HepG2 (cell line): ENCODE results near the gene CARMIL3. TPM values are rescaled to one million over a fixed set of nuclear protein-coding genes. Genes with fewer than 3 reads are reported as not detected.
A peak's percentile ranks its signal among the peaks of the same experiment; 100 is the strongest.

Experiments
- DR1 ChIP-seq: sonication (generic); formaldehyde crosslinking; IDR thresholded peaks from 2 replicates; pipeline ENCODE4 v1.8.0; 2021; ENCODE audit warnings: mild to moderate bottlenecking, missing genetic modification reagents, inconsistent platforms
- ELF3 ChIP-seq: IDR thresholded peaks from 2 replicates; pipeline ENCODE4 v1.6.1; 2016; ENCODE audit warnings: missing genetic modification reagents, missing compliant biosample characterization
- GTF2F1 ChIP-seq: fragments of 150-350 bp; IDR thresholded peaks from 2 replicates; pipeline ENCODE4 v1.6.1; 2014; ENCODE audit warnings: low read length
- HES4 ChIP-seq: sonication (generic); formaldehyde crosslinking; IDR thresholded peaks from 2 replicates; pipeline ENCODE4 v1.9.0; 2021; ENCODE audit warnings: mild to moderate bottlenecking, missing genetic modification reagents, borderline replicate concordance
- HNF4G ChIP-seq, 2 experiments: sonication (generic) in 1 of 2; formaldehyde crosslinking in 1 of 2; IDR thresholded peaks; 2 replicates each; pipeline versions ENCODE4 v1.4.0 to v1.6.1; 2011 to 2020; ENCODE audit warnings: borderline replicate concordance in 2 of 2, low read depth in 2 of 2, mild to moderate bottlenecking in 2 of 2, low read length in 1 of 2, missing genetic modification reagents in 1 of 2, moderate library complexity in 1 of 2
- JARID2 ChIP-seq: sonication (generic); formaldehyde crosslinking; IDR thresholded peaks from 2 replicates; pipeline ENCODE4 v1.8.1; 2023; ENCODE audit warnings: missing genetic modification reagents, inconsistent platforms; ENCODE audit not compliant: insufficient replicate concordance
- MAFK ChIP-seq, 2 experiments: IDR thresholded peaks in 1 of 2; conservative IDR thresholded peaks in 1 of 2; 2 replicates each; pipeline ENCODE4 v1.6.1; 2011; ENCODE audit warnings: improper control_type of control experiment in 2 of 2, low read length in 2 of 2
- MAZ ChIP-seq, 2 experiments: sonication (generic) in 1 of 2; formaldehyde crosslinking in 1 of 2; IDR thresholded peaks; 2 replicates each; pipeline versions ENCODE4 v1.5.0 to v1.6.1; 2012 to 2020; ENCODE audit warnings: low read depth in 2 of 2, mild to moderate bottlenecking in 2 of 2, borderline replicate concordance in 1 of 2, improper control_type of control experiment in 1 of 2, low read length in 1 of 2, missing genetic modification reagents in 1 of 2, moderate library complexity in 1 of 2
- MED8 ChIP-seq: sonication (generic); formaldehyde crosslinking; IDR thresholded peaks from 2 replicates; pipeline ENCODE4 v1.8.1; 2023; ENCODE audit warnings: mild to moderate bottlenecking, missing genetic modification reagents; ENCODE audit not compliant: insufficient replicate concordance
- XBP1 ChIP-seq: sonication (generic); formaldehyde crosslinking; IDR thresholded peaks from 2 replicates; pipeline ENCODE4 v1.5.0; 2020; ENCODE audit warnings: missing genetic modification reagents
- ZNF160 ChIP-seq: sonication (generic); formaldehyde crosslinking; IDR thresholded peaks from 2 replicates; pipeline ENCODE4 v1.8.0; 2022; ENCODE audit warnings: mild to moderate bottlenecking, inconsistent platforms, missing genetic modification reagents
- ZNF501 ChIP-seq: sonication (generic); formaldehyde crosslinking; IDR thresholded peaks from 2 replicates; pipeline ENCODE4 v1.5.1; 2020; ENCODE audit warnings: mild to moderate bottlenecking, moderate library complexity, missing genetic modification reagents
- ZNF598 ChIP-seq: sonication (generic); formaldehyde crosslinking; IDR thresholded peaks from 2 replicates; pipeline ENCODE4 v1.5.1; 2020; ENCODE audit warnings: mild to moderate bottlenecking, missing genetic modification reagents, borderline replicate concordance
- ZNF788 ChIP-seq: sonication (generic); formaldehyde crosslinking; IDR thresholded peaks from 2 replicates; pipeline ENCODE4 v1.5.0; 2020; ENCODE audit warnings: mild to moderate bottlenecking, missing genetic modification reagents, borderline replicate concordance
- ZNF841 ChIP-seq: sonication (generic); formaldehyde crosslinking; IDR thresholded peaks from 2 replicates; pipeline ENCODE4 v1.8.1; 2023; ENCODE audit warnings: missing genetic modification reagents, borderline replicate concordance
- polyA plus RNA-seq, 8 experiments: library from polyadenylated mRNA; depleted of rRNA in 3 of 8; stranded (reverse) in 7 of 8; unstranded in 1 of 8; fragments of >200 nt; fragmentation: Illumina TruSeq in 4 of 8; extraction: Trizol in 4 of 8; gene quantifications; 2 replicates each; pipeline versions ENCODE4 v1.2.1 to v1.2.3, GENCODE V29; 2011 to 2016; ENCODE audit warnings: low read depth in 4 of 8, missing spikeins in 1 of 8, mixed read lengths in 1 of 8; ENCODE audit not compliant: insufficient read depth in 1 of 8
- total RNA-seq, 5 experiments: library from RNA; depleted of rRNA; stranded (reverse); fragments of >200 nt; fragmentation: Illumina TruSeq; extraction: Trizol; gene quantifications; 2 replicates each; pipeline ENCODE4 v1.2.3, GENCODE V29; 2016; ENCODE audit warnings: low read depth in 1 of 5
- TF ChIP-seq, protein P1 (sequence below): sonication (generic); formaldehyde crosslinking; IDR thresholded peaks from 2 replicates; pipeline ENCODE4 v1.4.0; 2020; ENCODE audit warnings: missing genetic modification reagents
- TF ChIP-seq, protein P2 (sequence below): sonication (generic); formaldehyde crosslinking; conservative IDR thresholded peaks from 2 replicates; pipeline ENCODE4 v1.4.0; 2020; ENCODE audit warnings: missing genetic modification reagents
- TF ChIP-seq, protein P3 (sequence below): sonication (generic); formaldehyde crosslinking; IDR thresholded peaks from 2 replicates; pipeline ENCODE4 v1.4.0; 2020; ENCODE audit warnings: missing genetic modification reagents

CARMIL3 gene
- total and polyA plus RNA-seq, 2 of the 13 experiments (the other 11 are each of a cell fraction or from before 2014, with no cell fraction given): 0.27 to 0.55 TPM

DNA sequence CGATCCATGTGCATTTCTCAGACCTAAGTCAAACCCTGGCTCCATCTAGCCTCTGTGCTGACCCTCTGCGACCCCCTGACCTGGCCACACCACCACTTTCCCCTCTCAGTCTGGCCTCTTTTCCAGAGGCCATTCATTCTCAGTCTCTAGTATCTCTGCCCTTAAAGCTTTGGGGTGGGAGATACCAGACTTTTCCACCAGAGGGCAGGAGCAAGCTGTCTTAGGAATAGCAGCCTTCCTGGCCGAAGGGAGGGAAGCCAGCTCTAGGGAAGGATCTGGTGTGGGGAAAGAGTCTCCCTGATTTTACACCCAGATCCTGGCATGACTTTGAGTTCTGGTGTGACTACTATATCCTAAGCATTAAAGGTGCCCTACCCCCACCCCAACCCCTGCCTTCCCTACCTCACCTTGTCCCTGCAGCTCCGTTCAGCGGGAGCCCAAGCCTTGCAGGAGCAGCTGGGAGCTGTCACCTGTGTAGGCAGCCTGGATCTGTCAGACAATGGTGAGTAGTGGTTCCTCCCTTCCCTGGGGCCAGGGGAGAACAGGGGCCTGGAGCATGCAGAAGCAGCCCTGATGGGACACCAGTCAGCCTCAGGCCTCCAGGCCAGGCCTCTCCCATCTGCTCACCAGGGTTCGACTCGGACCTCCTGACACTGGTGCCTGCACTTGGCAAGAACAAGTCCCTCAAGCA lies 6.6 kb downstream of the CARMIL3 start (continued):
- TF ChIP-seq, protein P1, sequence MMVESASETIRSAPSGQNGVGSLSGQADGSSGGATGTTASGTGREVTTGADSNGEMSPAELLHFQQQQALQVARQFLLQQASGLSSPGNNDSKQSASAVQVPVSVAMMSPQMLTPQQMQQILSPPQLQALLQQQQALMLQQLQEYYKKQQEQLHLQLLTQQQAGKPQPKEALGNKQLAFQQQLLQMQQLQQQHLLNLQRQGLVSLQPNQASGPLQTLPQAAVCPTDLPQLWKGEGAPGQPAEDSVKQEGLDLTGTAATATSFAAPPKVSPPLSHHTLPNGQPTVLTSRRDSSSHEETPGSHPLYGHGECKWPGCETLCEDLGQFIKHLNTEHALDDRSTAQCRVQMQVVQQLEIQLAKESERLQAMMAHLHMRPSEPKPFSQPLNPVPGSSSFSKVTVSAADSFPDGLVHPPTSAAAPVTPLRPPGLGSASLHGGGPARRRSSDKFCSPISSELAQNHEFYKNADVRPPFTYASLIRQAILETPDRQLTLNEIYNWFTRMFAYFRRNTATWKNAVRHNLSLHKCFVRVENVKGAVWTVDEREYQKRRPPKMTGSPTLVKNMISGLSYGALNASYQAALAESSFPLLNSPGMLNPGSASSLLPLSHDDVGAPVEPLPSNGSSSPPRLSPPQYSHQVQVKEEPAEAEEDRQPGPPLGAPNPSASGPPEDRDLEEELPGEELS (CRISPR knock-in tag): no peak
- TF ChIP-seq, protein P2, sequence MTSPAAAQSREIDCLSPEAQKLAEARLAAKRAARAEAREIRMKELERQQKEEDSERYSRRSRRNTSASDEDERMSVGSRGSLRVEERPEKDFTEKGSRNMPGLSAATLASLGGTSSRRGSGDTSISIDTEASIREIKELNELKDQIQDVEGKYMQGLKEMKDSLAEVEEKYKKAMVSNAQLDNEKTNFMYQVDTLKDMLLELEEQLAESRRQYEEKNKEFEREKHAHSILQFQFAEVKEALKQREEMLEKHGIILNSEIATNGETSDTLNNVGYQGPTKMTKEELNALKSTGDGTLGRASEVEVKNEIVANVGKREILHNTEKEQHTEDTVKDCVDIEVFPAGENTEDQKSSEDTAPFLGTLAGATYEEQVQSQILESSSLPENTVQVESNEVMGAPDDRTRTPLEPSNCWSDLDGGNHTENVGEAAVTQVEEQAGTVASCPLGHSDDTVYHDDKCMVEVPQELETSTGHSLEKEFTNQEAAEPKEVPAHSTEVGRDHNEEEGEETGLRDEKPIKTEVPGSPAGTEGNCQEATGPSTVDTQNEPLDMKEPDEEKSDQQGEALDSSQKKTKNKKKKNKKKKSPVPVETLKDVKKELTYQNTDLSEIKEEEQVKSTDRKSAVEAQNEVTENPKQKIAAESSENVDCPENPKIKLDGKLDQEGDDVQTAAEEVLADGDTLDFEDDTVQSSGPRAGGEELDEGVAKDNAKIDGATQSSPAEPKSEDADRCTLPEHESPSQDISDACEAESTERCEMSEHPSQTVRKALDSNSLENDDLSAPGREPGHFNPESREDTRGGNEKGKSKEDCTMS (CRISPR knock-in tag): no peak
- TF ChIP-seq HNF4G (IDR thresholded peaks at IDR 0.05; ENCODE audit: borderline replicate concordance, low read depth, low read length) (no peak), HNF4G (CRISPR knock-in tag; IDR thresholded peaks at IDR 0.05; ENCODE audit: borderline replicate concordance, low read depth) (peak; percentile 69; the same call in 1 of the 2 replicates), JARID2 (CRISPR knock-in tag) (peak; percentile 54), XBP1 (no peak), HES4 (CRISPR knock-in tag) (peak; percentile 76; the same call in 1 of the 2 replicates), DR1 (CRISPR knock-in tag) (no peak), MAZ (IDR thresholded peaks at IDR 0.05; ENCODE audit: borderline replicate concordance, low read depth, low read length) (no peak; the same call in 1 of the 2 replicates), MAZ (CRISPR knock-in tag; IDR thresholded peaks at IDR 0.05; ENCODE audit: low read depth) (peak; percentile 41; the same call in 1 of the 2 replicates), ZNF788 (CRISPR knock-in tag) (no peak; the same call in 1 of the 2 replicates), ZNF160 (no peak), ELF3 (CRISPR knock-in tag) (peak; percentile 70; the same call in 1 of the 2 replicates), ZNF598 (CRISPR knock-in tag) (no peak), GTF2F1 (peak; percentile 26; the same call in 1 of the 2 replicates), MED8 (CRISPR knock-in tag) (no peak), MAFK (conservative IDR thresholded peaks at IDR 0.05 in 1 of 2, IDR thresholded peaks at IDR 0.05 in 1 of 2; ENCODE audit: low read length in 2 of 2) (no peak), ZNF841 (CRISPR knock-in tag) (no peak), ZNF501 (CRISPR knock-in tag) (peak; percentile 69)
- TF ChIP-seq, protein P3, sequence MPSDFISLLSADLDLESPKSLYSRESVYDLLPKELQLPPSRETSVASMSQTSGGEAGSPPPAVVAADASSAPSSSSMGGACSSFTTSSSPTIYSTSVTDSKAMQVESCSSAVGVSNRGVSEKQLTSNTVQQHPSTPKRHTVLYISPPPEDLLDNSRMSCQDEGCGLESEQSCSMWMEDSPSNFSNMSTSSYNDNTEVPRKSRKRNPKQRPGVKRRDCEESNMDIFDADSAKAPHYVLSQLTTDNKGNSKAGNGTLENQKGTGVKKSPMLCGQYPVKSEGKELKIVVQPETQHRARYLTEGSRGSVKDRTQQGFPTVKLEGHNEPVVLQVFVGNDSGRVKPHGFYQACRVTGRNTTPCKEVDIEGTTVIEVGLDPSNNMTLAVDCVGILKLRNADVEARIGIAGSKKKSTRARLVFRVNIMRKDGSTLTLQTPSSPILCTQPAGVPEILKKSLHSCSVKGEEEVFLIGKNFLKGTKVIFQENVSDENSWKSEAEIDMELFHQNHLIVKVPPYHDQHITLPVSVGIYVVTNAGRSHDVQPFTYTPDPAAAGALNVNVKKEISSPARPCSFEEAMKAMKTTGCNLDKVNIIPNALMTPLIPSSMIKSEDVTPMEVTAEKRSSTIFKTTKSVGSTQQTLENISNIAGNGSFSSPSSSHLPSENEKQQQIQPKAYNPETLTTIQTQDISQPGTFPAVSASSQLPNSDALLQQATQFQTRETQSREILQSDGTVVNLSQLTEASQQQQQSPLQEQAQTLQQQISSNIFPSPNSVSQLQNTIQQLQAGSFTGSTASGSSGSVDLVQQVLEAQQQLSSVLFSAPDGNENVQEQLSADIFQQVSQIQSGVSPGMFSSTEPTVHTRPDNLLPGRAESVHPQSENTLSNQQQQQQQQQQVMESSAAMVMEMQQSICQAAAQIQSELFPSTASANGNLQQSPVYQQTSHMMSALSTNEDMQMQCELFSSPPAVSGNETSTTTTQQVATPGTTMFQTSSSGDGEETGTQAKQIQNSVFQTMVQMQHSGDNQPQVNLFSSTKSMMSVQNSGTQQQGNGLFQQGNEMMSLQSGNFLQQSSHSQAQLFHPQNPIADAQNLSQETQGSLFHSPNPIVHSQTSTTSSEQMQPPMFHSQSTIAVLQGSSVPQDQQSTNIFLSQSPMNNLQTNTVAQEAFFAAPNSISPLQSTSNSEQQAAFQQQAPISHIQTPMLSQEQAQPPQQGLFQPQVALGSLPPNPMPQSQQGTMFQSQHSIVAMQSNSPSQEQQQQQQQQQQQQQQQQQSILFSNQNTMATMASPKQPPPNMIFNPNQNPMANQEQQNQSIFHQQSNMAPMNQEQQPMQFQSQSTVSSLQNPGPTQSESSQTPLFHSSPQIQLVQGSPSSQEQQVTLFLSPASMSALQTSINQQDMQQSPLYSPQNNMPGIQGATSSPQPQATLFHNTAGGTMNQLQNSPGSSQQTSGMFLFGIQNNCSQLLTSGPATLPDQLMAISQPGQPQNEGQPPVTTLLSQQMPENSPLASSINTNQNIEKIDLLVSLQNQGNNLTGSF (CRISPR knock-in tag): no peak
